Muscle layer of colon (tissue), 2 donors: ENCODE results near the gene CHGA.

Source experiments
- H3K27ac ChIP-seq: one replicate; pipeline ENCODE4 v1.7.0; 2013; ENCODE audit warnings: low read depth, mild to moderate bottlenecking, low read length, moderate library complexity
- H3K27me3 ChIP-seq, 2 donors: one replicate each; pipeline ENCODE4 v1.7.0; 2013; ENCODE audit warnings: low read length in 2 of 2, mild to moderate bottlenecking in 2 of 2; ENCODE audit not compliant: insufficient read depth in 2 of 2, control insufficient read depth in 1 of 2
- H3K36me3 ChIP-seq: one replicate; pipeline ENCODE4 v1.7.0; 2013; ENCODE audit warnings: mild to moderate bottlenecking, low read length; ENCODE audit not compliant: insufficient read depth
- H3K4me1 ChIP-seq: one replicate; pipeline ENCODE4 v1.7.0; 2013; ENCODE audit warnings: mild to moderate bottlenecking, low read length; ENCODE audit not compliant: insufficient read depth
- H3K4me3 ChIP-seq, 2 donors: one replicate each; pipeline ENCODE4 v1.7.0; 2013; ENCODE audit warnings: low read length in 2 of 2, low read depth in 1 of 2, mild to moderate bottlenecking in 1 of 2, moderate library complexity in 1 of 2
- H3K9ac ChIP-seq: one replicate; pipeline ENCODE4 v1.7.0; 2013; ENCODE audit warnings: low read length
- H3K9me3 ChIP-seq: one replicate; pipeline ENCODE4 v1.7.0; 2013; ENCODE audit warnings: mild to moderate bottlenecking, low read length
- donor health status: abdominal sarcoma.
- donor health status: Adenocarcinoma of cecum.

Gene CHGA

GRCh38 chr14:92949496-92950192 lies 26.7 kb downstream of the CHGA start:
- Histone ChIP-seq H3K27ac (no peak overlapping the region), H3K4me1 (peaks cover 15% of the 10 kb centered on the region), H3K36me3 (peaks cover 43% of the 10 kb centered on the region), H3K9ac (no peak overlapping the region), H3K27me3 (no peaks in the 10 kb centered on the region), H3K9me3 (no peaks in the 10 kb centered on the region), H3K4me3 (no peak overlapping the region)

GRCh38 chr14:92950193-92950540 lies 27.2 kb downstream of the CHGA start:
- Histone ChIP-seq H3K4me3 (no peak overlapping the region), H3K27ac (no peak overlapping the region), H3K9me3 (no peaks in the 10 kb centered on the region), H3K27me3 (no peaks in the 10 kb centered on the region), H3K36me3 (peaks cover 41% of the 10 kb centered on the region), H3K4me1 (peaks cover 15% of the 10 kb centered on the region), H3K9ac (no peak overlapping the region)

DNA sequence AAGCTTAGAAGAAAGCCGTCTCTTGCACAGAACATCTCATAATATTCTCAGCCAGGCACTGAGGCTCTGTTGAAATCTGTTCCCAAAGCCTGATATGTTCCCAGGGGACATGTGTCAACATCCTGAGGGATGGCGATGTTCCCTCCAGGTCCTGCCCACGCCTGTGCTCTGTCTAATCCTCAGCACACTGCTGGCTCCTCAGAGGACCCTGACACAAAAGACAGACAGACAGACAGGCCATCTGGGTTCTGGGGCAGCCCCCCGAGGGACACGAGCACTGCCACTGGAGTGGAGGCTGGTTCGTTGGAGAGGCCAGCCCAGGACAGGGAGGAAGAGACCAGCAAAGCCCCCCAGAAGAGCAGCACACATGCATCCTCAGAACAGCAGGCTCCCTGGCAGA lies 27.8 kb downstream of the CHGA start:
- no peaks in the 10 kb centered on the region for H3K27me3 ChIP-seq
- no peak overlapping the region for H3K27ac ChIP-seq
- H3K4me3 ChIP-seq = no peak overlapping the region
- peaks cover 41% of the 10 kb centered on the region for H3K36me3 ChIP-seq
- H3K9me3 ChIP-seq = no peaks in the 10 kb centered on the region
- H3K9ac ChIP-seq = no peak overlapping the region
- H3K4me1 ChIP-seq = peaks cover 15% of the 10 kb centered on the region

- Histone ChIP-seq H3K9me3 (no peaks in the 10 kb centered on the region), H3K4me3 (no peak overlapping the region), H3K27me3 (no peaks in the 10 kb centered on the region), H3K27ac (no peak overlapping the region), H3K4me1 (peaks cover 15% of the 10 kb centered on the region), H3K36me3 (peaks cover 40% of the 10 kb centered on the region), H3K9ac (no peak overlapping the region)
Measured at GRCh38 chr14:92951261-92951660, 28.3 kb downstream of the CHGA start.

DNA sequence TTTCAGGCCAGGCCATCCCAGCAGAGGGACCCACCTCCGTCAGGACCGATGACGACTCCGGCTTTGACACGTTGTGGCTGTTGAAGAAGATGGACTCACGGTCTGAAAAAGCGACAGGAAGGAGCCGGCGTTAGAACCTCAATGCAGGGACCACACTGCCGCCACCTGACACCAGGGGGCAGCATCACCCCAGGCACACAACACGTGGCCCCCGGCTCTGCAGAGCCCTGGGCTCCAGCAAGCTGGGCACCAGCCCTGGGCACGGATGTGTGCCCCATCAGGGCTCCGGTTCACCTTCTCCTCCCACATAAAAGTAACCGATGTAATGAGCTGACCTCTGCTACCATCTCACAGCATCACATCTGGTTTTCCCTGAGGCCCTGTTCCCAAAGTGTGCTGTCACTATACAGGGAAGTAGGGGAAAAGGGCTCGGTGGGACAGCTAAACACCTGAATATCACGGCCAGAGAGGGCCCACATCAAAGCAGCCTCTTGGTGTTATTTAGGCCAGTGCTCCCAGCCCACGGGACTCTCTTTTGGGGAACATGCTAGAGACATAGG lies 29.0 kb downstream of the CHGA start:
- H3K4me1 ChIP-seq = peaks cover 15% of the 10 kb centered on the region
- no peaks in the 10 kb centered on the region for H3K9me3 ChIP-seq
- H3K4me3 ChIP-seq = no peak overlapping the region
- H3K27me3 ChIP-seq = no peaks in the 10 kb centered on the region
- no peak overlapping the region for H3K27ac ChIP-seq
- H3K9ac ChIP-seq = no peak overlapping the region
- H3K36me3 ChIP-seq = peaks cover 46% of the 10 kb centered on the region

DNA sequence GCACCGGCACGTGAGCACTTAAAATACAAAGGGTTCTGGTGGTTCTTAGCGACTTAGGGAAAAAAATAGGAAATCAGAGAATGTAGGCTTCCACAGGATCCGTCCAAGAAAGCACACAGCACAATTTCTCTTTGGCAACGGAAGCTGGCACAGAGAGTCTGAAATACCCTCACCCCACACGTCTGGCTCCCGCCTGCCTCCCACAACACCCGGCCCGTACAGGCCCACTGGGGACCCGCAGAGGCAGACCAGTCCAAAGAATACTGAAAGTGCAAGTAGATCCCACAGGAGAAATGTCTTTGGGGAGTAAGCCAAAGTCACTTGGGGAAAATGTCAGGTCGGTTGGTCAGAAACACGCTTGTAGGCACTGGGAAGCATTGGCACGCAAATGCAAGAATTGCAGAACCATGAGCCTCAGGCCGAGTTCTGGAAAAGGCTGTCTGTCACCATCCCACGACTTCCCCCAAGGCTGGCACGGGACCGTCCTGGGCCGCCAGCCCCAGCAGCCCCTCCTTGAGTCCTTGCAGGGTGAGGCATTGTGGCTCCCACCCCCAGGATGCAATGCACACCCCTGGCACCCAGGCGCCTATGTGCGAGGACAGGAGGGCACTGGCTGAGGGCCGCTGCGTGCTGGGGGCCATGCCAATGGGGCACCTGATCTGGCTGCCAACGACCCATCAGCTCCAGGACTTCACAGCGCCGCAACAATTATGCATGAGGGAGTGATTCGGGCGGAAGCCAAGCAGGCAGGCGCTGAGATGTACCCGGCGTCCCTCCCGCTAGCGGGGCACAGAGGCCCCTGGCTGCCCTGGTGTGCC lies 29.7 kb downstream of the CHGA start:
- H3K36me3 ChIP-seq = peaks cover 52% of the 10 kb centered on the region
- no peaks in the 10 kb centered on the region for H3K27me3 ChIP-seq
- no peak overlapping the region for H3K4me3 ChIP-seq
- H3K27ac ChIP-seq = no peak overlapping the region
- H3K4me1 ChIP-seq = peaks cover 15% of the 10 kb centered on the region
- H3K9me3 ChIP-seq = no peaks in the 10 kb centered on the region
- H3K9ac ChIP-seq = no peak overlapping the region

GRCh38 chr14:92953526-92953925 lies 30.6 kb downstream of the CHGA start:
- Histone ChIP-seq H3K4me3 (no peak overlapping the region), H3K4me1 (peaks cover 15% of the 10 kb centered on the region), H3K36me3 (peaks cover 55% of the 10 kb centered on the region), H3K27ac (no peak overlapping the region), H3K9ac (no peak overlapping the region), H3K9me3 (no peaks in the 10 kb centered on the region), H3K27me3 (no peaks in the 10 kb centered on the region)

DNA sequence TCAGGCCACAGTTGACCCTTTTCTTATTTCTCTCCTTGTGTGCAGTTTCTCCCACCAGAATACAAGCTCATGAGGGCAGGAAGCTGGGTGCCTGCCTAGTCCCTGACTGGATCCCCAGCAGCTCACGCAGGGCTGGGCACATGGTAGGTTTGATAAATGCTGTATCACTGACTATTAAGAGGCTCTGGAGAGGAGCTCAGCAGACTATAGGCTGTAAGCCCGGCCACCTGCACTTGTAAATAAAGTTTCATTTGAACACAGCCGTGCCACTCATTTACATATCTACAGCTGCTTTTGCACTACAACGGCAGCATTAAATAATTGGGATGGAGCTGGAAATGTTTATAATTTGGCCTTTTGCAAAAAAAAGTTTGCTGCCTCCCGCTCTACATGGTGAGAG lies 32.0 kb downstream of the CHGA start:
- Histone ChIP-seq H3K9ac (no peak overlapping the region), H3K27ac (no peak overlapping the region), H3K36me3 (peaks cover 50% of the 10 kb centered on the region), H3K4me1 (peaks cover 15% of the 10 kb centered on the region), H3K9me3 (no peaks in the 10 kb centered on the region), H3K27me3 (no peaks in the 10 kb centered on the region), H3K4me3 (no peak overlapping the region)

DNA sequence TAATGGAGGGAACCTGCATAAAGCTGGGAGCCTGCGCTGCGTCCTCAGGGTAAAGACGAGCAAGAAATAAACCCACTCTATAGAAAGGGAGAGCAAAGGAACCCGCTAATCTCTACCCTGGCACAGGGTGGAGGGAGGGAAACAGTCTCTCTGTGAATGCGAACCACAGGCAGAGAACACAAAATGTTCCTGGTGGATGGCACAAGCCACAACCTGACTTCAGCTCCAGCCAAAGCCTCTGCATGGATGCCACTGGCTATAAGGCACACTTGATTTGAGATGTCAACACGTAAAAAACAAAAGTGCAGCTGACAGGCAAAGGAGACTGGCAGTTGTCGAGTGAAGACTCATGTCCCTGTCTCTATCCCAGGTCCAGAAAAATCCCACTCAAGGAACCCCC lies 32.4 kb downstream of the CHGA start:
- Histone ChIP-seq H3K4me3 (no peak overlapping the region), H3K36me3 (peaks cover 45% of the 10 kb centered on the region), H3K4me1 (peaks cover 15% of the 10 kb centered on the region), H3K27me3 (no peaks in the 10 kb centered on the region), H3K9me3 (no peaks in the 10 kb centered on the region), H3K9ac (no peak overlapping the region), H3K27ac (no peak overlapping the region)

- Histone ChIP-seq H3K27me3 (no peaks in the 10 kb centered on the region), H3K36me3 (peaks cover 47% of the 10 kb centered on the region), H3K4me1 (peaks cover 8% of the 10 kb centered on the region), H3K9me3 (no peaks in the 10 kb centered on the region), H3K9ac (no peak overlapping the region), H3K27ac (no peak overlapping the region), H3K4me3 (no peak overlapping the region)
Measured at GRCh38 chr14:92956961-92957360, 34.0 kb downstream of the CHGA start.

GRCh38 chr14:92958373-92959188 lies 35.6 kb downstream of the CHGA start:
- Histone ChIP-seq H3K4me3 (no peak overlapping the region), H3K27me3 (no peaks in the 10 kb centered on the region), H3K36me3 (peaks cover 52% of the 10 kb centered on the region), H3K27ac (no peak overlapping the region), H3K4me1 (peaks cover 7% of the 10 kb centered on the region), H3K9me3 (no peaks in the 10 kb centered on the region), H3K9ac (no peak overlapping the region)
